CD4-positive, alpha-beta T cell (primary cell): ENCODE data around the gene LDLRAD4. TPM values are rescaled to one million over a fixed set of nuclear protein-coding genes. Genes with fewer than 3 reads are reported as not detected.

Experiments
- ATAC-seq: fragments of 200-7000 bp; cut with Tn5 transposase; one replicate; pipeline ENCODE4 v1.10.0; 2022; ENCODE audit warnings: mild to moderate bottlenecking; ENCODE audit not compliant: poor library complexity
- CTCF ChIA-PET: fragments of 350-600 bp; sonication (Branson Sonifier 250); formaldehyde crosslinking; loops from one replicate; lab custom pipeline; 2021; ENCODE audit warnings: antibody characterized with exemption, inconsistent platforms; lab: Charles Lee
- POLR2A ChIA-PET: fragments of 350-600 bp; sonication (Branson Sonifier 250); formaldehyde crosslinking; loops from one replicate; lab custom pipeline; 2021; ENCODE audit warnings: antibody characterized with exemption, inconsistent platforms; lab: Charles Lee
- DNase-seq, 14 experiments: peaks; one replicate each; pipeline ENCODE4 v3.0.0-alpha.2; 2013 to 2020; ENCODE audit warnings: mixed read lengths in 2 of 14
- H3K27ac ChIP-seq, 2 donors: one replicate each; pipeline versions ENCODE4 v1.5.1 to v1.7.0; 2013; ENCODE audit warnings: low read length in 2 of 2, low read depth in 1 of 2, mild to moderate bottlenecking in 1 of 2
- H3K27me3 ChIP-seq, 2 experiments: 1 replicate in 1 of 2; 2 replicates in 1 of 2; pipeline versions ENCODE4 v1.6.1 to v1.7.0; 2013; ENCODE audit warnings: low read length in 2 of 2, control low read depth in 1 of 2, mild to moderate bottlenecking in 1 of 2, moderate library complexity in 1 of 2; ENCODE audit not compliant: insufficient read depth in 2 of 2, control insufficient read depth in 1 of 2
- H3K36me3 ChIP-seq: one replicate; pipeline ENCODE4 v1.6.1; 2013; ENCODE audit warnings: low read length, control low read depth; ENCODE audit not compliant: insufficient read depth
- H3K4me1 ChIP-seq: one replicate; pipeline ENCODE4 v1.6.1; 2013; ENCODE audit warnings: low read length, control low read depth; ENCODE audit not compliant: insufficient read depth
- H3K4me3 ChIP-seq: one replicate; pipeline ENCODE4 v1.5.1; 2013; ENCODE audit warnings: mild to moderate bottlenecking, low read length, moderate library complexity
- H3K9me3 ChIP-seq, 2 experiments: 1 replicate in 1 of 2; 2 replicates in 1 of 2; pipeline versions ENCODE4 v1.6.1 to v1.7.0; 2013; ENCODE audit warnings: low read length in 2 of 2, mild to moderate bottlenecking in 2 of 2, control low read depth in 1 of 2, moderate library complexity in 1 of 2; ENCODE audit not compliant: control insufficient read depth in 1 of 2, insufficient read depth in 1 of 2
- H3K27ac Mint-ChIP-seq: one replicate; pipeline ENCODE4 v1.8.0; 2020; ENCODE audit warnings: mixed read lengths
- H3K27me3 Mint-ChIP-seq: one replicate; pipeline ENCODE4 v1.8.0; 2021; ENCODE audit warnings: mixed read lengths
- H3K36me3 Mint-ChIP-seq: one replicate; pipeline ENCODE4 v1.8.0; 2021; ENCODE audit warnings: low read depth, mixed read lengths
- H3K4me1 Mint-ChIP-seq: one replicate; pipeline ENCODE4 v1.8.0; 2021; ENCODE audit warnings: low read depth, mixed read lengths
- H3K4me3 Mint-ChIP-seq: one replicate; pipeline ENCODE4 v1.8.0; 2020; ENCODE audit warnings: mild to moderate bottlenecking, mixed read lengths
- H3K9me3 Mint-ChIP-seq: one replicate; pipeline ENCODE4 v1.8.0; 2020; ENCODE audit warnings: mixed read lengths
- CTCF ChIP-seq: fragments of 200-600 bp; IDR thresholded peaks from one replicate; pipeline ENCODE4 v1.8.0; 2022; ENCODE audit warnings: antibody characterized with exemption, mild to moderate bottlenecking
- intact Hi-C, 2 experiments: fragments of 100-400 bp; cut with DNase I in 1 of 2; cut with micrococcal nuclease in 1 of 2; formaldehyde crosslinking; loops; one replicate each; pipeline versions ENCODE4 v1.15.1 to v1.9.0; 2023 to 2025; cut with DNase I, micrococcal nuclease
- total RNA-seq, 174 experiments: library from RNA in 2 of 174; stranded (reverse) in 2 of 174; gene quantifications; one replicate each; pipeline ENCODE4 v1.2.3 and lab custom pipeline; 2021 to 2026

Gene LDLRAD4
- total RNA-seq, 2 experiments from 2014 or later: 51.9 to 52.7 TPM

DNA sequence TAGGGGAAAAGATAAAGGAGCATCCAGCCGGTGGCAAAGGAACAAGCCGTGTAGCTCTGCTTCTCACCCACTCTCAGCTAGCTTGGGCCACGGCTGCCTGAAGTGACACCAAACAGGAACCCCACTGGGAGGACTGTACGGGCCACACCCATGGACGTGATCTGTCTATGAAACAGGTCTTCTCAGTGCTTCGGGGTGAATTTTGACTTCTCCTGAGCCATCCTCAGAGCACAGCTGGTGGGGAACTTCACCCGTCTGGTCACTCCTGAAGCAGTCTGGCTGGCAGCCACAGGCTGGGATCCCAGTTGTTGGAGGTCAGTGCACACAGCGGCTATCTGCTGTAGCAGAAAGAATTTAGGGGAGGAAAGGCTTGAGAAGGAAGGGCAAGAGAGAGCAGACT lies 284.0 kb downstream of the LDLRAD4 start:
- Histone ChIP-seq H3K4me1 (peaks cover 22% of the 10 kb centered on the region), H3K27ac (no peak overlapping the region), H3K9me3 (peaks cover 0 to 17% of the 10 kb centered on the region in 2 experiments), H3K4me3 (no peak overlapping the region), H3K27me3 (no peaks in the 10 kb centered on the region), H3K36me3 (peaks cover 20% of the 10 kb centered on the region)
- ATAC-seq: no peak
- peak overlapping the region; percentile 73 for H3K27ac Mint-ChIP-seq
- POLR2A ChIA-PET: interaction anchor here (1.5 kb wide), 1 partner anchor 287 kb away, joined by 4 read pairs; no protein-coding TSS in a partner anchor
- no peaks in the 10 kb centered on the region for H3K27me3 Mint-ChIP-seq
- intact Hi-C loops: loop anchor here in 1 of 2 experiments (10.0 kb wide), 3 partner anchors 52 to 288 kb away; partner anchors contain the start of gene LDLRAD4
- no peaks in the 10 kb centered on the region for H3K9me3 Mint-ChIP-seq
- TF ChIP-seq CTCF: no peak
- no peak overlapping the region for H3K4me3 Mint-ChIP-seq
- H3K36me3 Mint-ChIP-seq: peaks cover 44% of the 10 kb centered on the region
- peaks cover 47% of the 10 kb centered on the region for H3K4me1 Mint-ChIP-seq
- DNase-seq: peak in 1 of 14 experiments; percentile 18
- CTCF ChIA-PET: interaction anchor here (1.0 to 1.6 kb wide), 2 partner anchors 10 to 142 kb away, joined by 3 to 4 read pairs; no protein-coding TSS in a partner anchor

GRCh38 chr18:13503836-13504235 lies 285.3 kb downstream of the LDLRAD4 start:
- DNase-seq (no peak), ATAC-seq (no peak)
- intact Hi-C loops: loop anchor here in 1 of 2 experiments (10.0 kb wide), 3 partner anchors 51 to 289 kb away; partner anchors contain the start of gene LDLRAD4
- H3K9me3 ChIP-seq: peaks cover 0 to 5% of the 10 kb centered on the region in 2 experiments
- Mint-ChIP-seq H3K27me3 (no peaks in the 10 kb centered on the region), H3K36me3 (peaks cover 40% of the 10 kb centered on the region), H3K4me3 (no peak overlapping the region), H3K9me3 (no peaks in the 10 kb centered on the region), H3K4me1 (peaks cover 60% of the 10 kb centered on the region), H3K27ac (no peak overlapping the region)
- H3K4me3 ChIP-seq: no peak overlapping the region
- POLR2A ChIA-PET: no interaction called here
- TF ChIP-seq CTCF: no peak
- H3K27me3 ChIP-seq: no peaks in the 10 kb centered on the region
- H3K27ac ChIP-seq: no peak overlapping the region
- peaks cover 22% of the 10 kb centered on the region for H3K4me1 ChIP-seq
- CTCF ChIA-PET: interaction anchor here (1.1 to 1.3 kb wide), 2 partner anchors 54 to 288 kb away, joined by 3 read pairs; no protein-coding TSS in a partner anchor
- peaks cover 7% of the 10 kb centered on the region for H3K36me3 ChIP-seq

- Histone ChIP-seq H3K4me3 (no peak overlapping the region), H3K27ac (no peak overlapping the region), H3K36me3 (no peaks in the 10 kb centered on the region), H3K27me3 (no peaks in the 10 kb centered on the region), H3K4me1 (peaks cover 22% of the 10 kb centered on the region), H3K9me3 (no peaks in the 10 kb centered on the region)
- H3K9me3 Mint-ChIP-seq: no peaks in the 10 kb centered on the region
- peak; percentile 37 for ATAC-seq
- intact Hi-C loops: loop anchor here in 1 of 2 experiments (10.0 kb wide), 3 partner anchors 49 to 291 kb away; partner anchors contain the start of gene LDLRAD4
- H3K36me3 Mint-ChIP-seq: peaks cover 36% of the 10 kb centered on the region
- peaks cover 74% of the 10 kb centered on the region for H3K4me1 Mint-ChIP-seq
- ChIA-PET CTCF (no interaction called here), POLR2A (interaction anchor here (0.8 to 1.1 kb wide), 2 partner anchors 13 to 51 kb away, joined by 3 read pairs; no protein-coding TSS in a partner anchor)
- no peak for TF ChIP-seq CTCF
- peak overlapping the region; percentile 56 for H3K4me3 Mint-ChIP-seq
- DNase-seq: no peak
- H3K27ac Mint-ChIP-seq: peak overlapping the region; percentile 42
- H3K27me3 Mint-ChIP-seq: no peaks in the 10 kb centered on the region
Observed at GRCh38 chr18:13505780-13506345, 287.3 kb downstream of the LDLRAD4 start.
